WERI-Rb-1 (cell line): ENCODE measurements around the gene IFT80.

Experiments used
- DNase-seq: peaks from one replicate; pipeline ENCODE4 v3.0.0-alpha.2; 2020
- H3K27ac ChIP-seq: fragments of 250-450 bp; sonication (Bioruptor Pico); 2 replicates; pipeline ENCODE4 v1.5.1; 2020; ENCODE audit warnings: mild to moderate bottlenecking, moderate library complexity
- H3K27me3 ChIP-seq: fragments of 250-450 bp; sonication (Bioruptor Pico); 2 replicates; pipeline ENCODE4 v1.5.1; 2021; ENCODE audit warnings: mild to moderate bottlenecking, low read depth, moderate library complexity; ENCODE audit not compliant: insufficient read depth, severe bottlenecking
- H3K36me3 ChIP-seq: fragments of 250-450 bp; sonication (Bioruptor Pico); 2 replicates; pipeline ENCODE4 v1.5.1; 2020; ENCODE audit warnings: mild to moderate bottlenecking, moderate library complexity
- H3K4me3 ChIP-seq: 2 replicates; pipeline ENCODE4 v1.5.1; 2011; ENCODE audit warnings: low read depth, mild to moderate bottlenecking, control low read depth, low read length
- H3K9me3 ChIP-seq: fragments of 250-450 bp; sonication (Bioruptor Pico); 2 replicates; pipeline ENCODE4 v1.5.1; 2021; ENCODE audit warnings: mild to moderate bottlenecking, moderate library complexity; ENCODE audit not compliant: severe bottlenecking
- CTCF ChIP-seq: IDR thresholded peaks from 2 replicates; pipeline ENCODE4 v1.5.1; 2011; ENCODE audit warnings: low read depth, mild to moderate bottlenecking, control low read depth, inconsistent platforms, low read length

IFT80 gene

GRCh38 chr3:160384639-160385318, 14.2 kb downstream of the IFT80 start:
- no peak overlapping the region for H3K27ac ChIP-seq
- no peak for TF ChIP-seq CTCF
- H3K27me3 ChIP-seq: no peaks in the 10 kb centered on the region
- H3K9me3 ChIP-seq: no peaks in the 10 kb centered on the region
- DNase-seq: no peak
- no peak overlapping the region for H3K4me3 ChIP-seq
- peaks cover 2% of the 10 kb centered on the region; the same call in 1 of the 2 replicates for H3K36me3 ChIP-seq

DNA sequence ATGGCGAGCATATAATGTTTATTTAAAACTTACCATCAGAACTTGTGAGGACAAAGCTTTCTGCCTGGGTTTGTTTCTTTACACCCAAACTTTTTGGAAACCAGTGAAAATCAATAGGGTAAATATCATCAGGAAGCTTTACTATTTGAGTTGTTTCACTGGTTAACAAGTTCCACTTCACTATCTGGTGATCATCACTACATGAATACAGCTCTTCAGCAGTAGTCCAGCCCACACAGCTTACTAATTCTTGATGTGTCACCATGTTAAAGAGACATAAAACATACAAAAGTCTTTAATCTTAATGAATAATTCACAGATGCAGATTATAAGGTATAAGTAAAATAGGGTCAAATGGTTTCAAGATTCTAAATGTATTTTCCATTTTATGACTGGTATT, 17.6 kb downstream of the IFT80 start:
- Histone ChIP-seq H3K27ac (no peak overlapping the region), H3K36me3 (peaks cover 2% of the 10 kb centered on the region; the same call in 1 of the 2 replicates), H3K27me3 (no peaks in the 10 kb centered on the region), H3K9me3 (no peaks in the 10 kb centered on the region), H3K4me3 (no peak overlapping the region)
- no peak for TF ChIP-seq CTCF
- no peak for DNase-seq

GRCh38 chr3:160379628-160380214, 19.3 kb downstream of the IFT80 start:
- Histone ChIP-seq H3K4me3 (no peak overlapping the region), H3K9me3 (no peaks in the 10 kb centered on the region), H3K27ac (no peak overlapping the region), H3K36me3 (peaks cover 11% of the 10 kb centered on the region; the same call in 1 of the 2 replicates), H3K27me3 (no peaks in the 10 kb centered on the region)
- no peak for TF ChIP-seq CTCF
- no peak for DNase-seq

- H3K27ac ChIP-seq: no peak overlapping the region
- peaks cover 17% of the 10 kb centered on the region for H3K36me3 ChIP-seq
- no peak for DNase-seq
- no peaks in the 10 kb centered on the region for H3K9me3 ChIP-seq
- no peak overlapping the region for H3K4me3 ChIP-seq
- H3K27me3 ChIP-seq: no peaks in the 10 kb centered on the region
- no peak for TF ChIP-seq CTCF
Measured at GRCh38 chr3:160378331-160379109, 20.5 kb downstream of the IFT80 start.

GRCh38 chr3:160376681-160377080, 22.3 kb downstream of the IFT80 start:
- Histone ChIP-seq H3K27me3 (no peaks in the 10 kb centered on the region), H3K9me3 (no peaks in the 10 kb centered on the region), H3K4me3 (no peak overlapping the region), H3K27ac (no peak overlapping the region), H3K36me3 (peaks cover 21% of the 10 kb centered on the region)
- no peak for TF ChIP-seq CTCF
- no peak for DNase-seq
